Astrocyte (in vitro differentiated cells and primary cell): ENCODE data around the gene ADGRA1. TPM values are rescaled to one million over a fixed set of nuclear protein-coding genes. Genes with fewer than 3 reads are reported as not detected.

ENCODE experiments used
- DNase-seq: peaks from one replicate; pipeline ENCODE4 v3.0.0-alpha.2; 2010; ENCODE audit warnings: low read depth
- FAIRE-seq: peaks from 2 replicates; lab custom pipeline; 2011; peaks lifted over from hg19 to GRCh38; lab: Jason Lieb, UNC
- H2AFZ ChIP-seq: 2 replicates; pipeline ENCODE4 v1.6.0; 2012; ENCODE audit warnings: low read depth, low read length, inconsistent platforms
- H3K27ac ChIP-seq: 2 replicates; pipeline ENCODE4 v1.5.1; 2011; ENCODE audit warnings: low read depth, low read length, inconsistent platforms
- H3K27me3 ChIP-seq: 2 replicates; pipeline ENCODE4 v1.6.0; 2011; ENCODE audit warnings: low read length, inconsistent platforms; ENCODE audit not compliant: insufficient read depth
- H3K36me3 ChIP-seq: 2 replicates; pipeline ENCODE4 v1.5.1; 2011; ENCODE audit warnings: low read length, inconsistent platforms; ENCODE audit not compliant: insufficient read depth
- H3K4me1 ChIP-seq: 2 replicates; pipeline ENCODE4 v1.5.1; 2011; ENCODE audit warnings: low read length, inconsistent platforms; ENCODE audit not compliant: insufficient read depth
- H3K4me2 ChIP-seq: 2 replicates; pipeline ENCODE4 v1.6.0; 2012; ENCODE audit warnings: low read length, inconsistent platforms
- H3K4me3 ChIP-seq: 2 replicates; pipeline ENCODE4 v1.5.1; 2011; ENCODE audit warnings: low read depth, mild to moderate bottlenecking, low read length, inconsistent platforms; ENCODE audit not compliant: insufficient read depth
- H3K79me2 ChIP-seq: 2 replicates; pipeline ENCODE4 v1.6.0; 2012; ENCODE audit warnings: mild to moderate bottlenecking, low read length, inconsistent platforms; ENCODE audit not compliant: insufficient read depth
- H3K9ac ChIP-seq: 2 replicates; pipeline ENCODE4 v1.6.0; 2012; ENCODE audit warnings: mild to moderate bottlenecking, low read length, inconsistent platforms
- H3K9me3 ChIP-seq: 2 replicates; pipeline ENCODE4 v1.5.1; 2012; ENCODE audit warnings: low read depth, mild to moderate bottlenecking, low read length, inconsistent platforms; ENCODE audit not compliant: insufficient read depth
- H4K20me1 ChIP-seq: 2 replicates; pipeline ENCODE4 v1.6.0; 2012; ENCODE audit warnings: low read length, inconsistent platforms; ENCODE audit not compliant: insufficient read depth
- H3K27ac Mint-ChIP-seq: one replicate; pipeline ENCODE4 v1.8.0; 2021; ENCODE audit warnings: mild to moderate bottlenecking, mixed read lengths; ENCODE audit not compliant: unreplicated experiment
- H3K27me3 Mint-ChIP-seq: one replicate; pipeline ENCODE4 v1.8.0; 2021; ENCODE audit warnings: low read depth, mixed read lengths; ENCODE audit not compliant: unreplicated experiment
- H3K36me3 Mint-ChIP-seq: one replicate; pipeline ENCODE4 v1.8.0; 2021; ENCODE audit warnings: low read depth, mixed read lengths; ENCODE audit not compliant: unreplicated experiment
- H3K4me1 Mint-ChIP-seq: one replicate; pipeline ENCODE4 v1.8.0; 2021; ENCODE audit warnings: low read depth, mixed read lengths; ENCODE audit not compliant: unreplicated experiment
- H3K4me3 Mint-ChIP-seq: one replicate; pipeline ENCODE4 v1.8.0; 2021; ENCODE audit warnings: mild to moderate bottlenecking, moderate library complexity, mixed read lengths; ENCODE audit not compliant: unreplicated experiment
- H3K9me3 Mint-ChIP-seq: one replicate; pipeline ENCODE4 v1.8.0; 2021; ENCODE audit warnings: mild to moderate bottlenecking, mixed read lengths; ENCODE audit not compliant: unreplicated experiment
- EZH2 ChIP-seq: IDR thresholded peaks from 2 replicates; pipeline ENCODE4 v1.6.1; 2012; ENCODE audit warnings: mild to moderate bottlenecking, low read length, inconsistent platforms; ENCODE audit not compliant: insufficient read depth
- total RNA-seq: library from RNA; stranded (reverse); gene quantifications from 2 replicates; pipeline ENCODE4 v1.2.1, GENCODE V29; 2021
- TF ChIP-seq, protein P1 (sequence below): IDR thresholded peaks from 2 replicates; pipeline ENCODE4 v1.5.1; 2011; ENCODE audit warnings: low read depth, mild to moderate bottlenecking, inconsistent platforms, low read length, moderate library complexity; ENCODE audit not compliant: insufficient read depth

Gene ADGRA1
- total RNA-seq, 1 donor from 2014 or later: not detected

DNA sequence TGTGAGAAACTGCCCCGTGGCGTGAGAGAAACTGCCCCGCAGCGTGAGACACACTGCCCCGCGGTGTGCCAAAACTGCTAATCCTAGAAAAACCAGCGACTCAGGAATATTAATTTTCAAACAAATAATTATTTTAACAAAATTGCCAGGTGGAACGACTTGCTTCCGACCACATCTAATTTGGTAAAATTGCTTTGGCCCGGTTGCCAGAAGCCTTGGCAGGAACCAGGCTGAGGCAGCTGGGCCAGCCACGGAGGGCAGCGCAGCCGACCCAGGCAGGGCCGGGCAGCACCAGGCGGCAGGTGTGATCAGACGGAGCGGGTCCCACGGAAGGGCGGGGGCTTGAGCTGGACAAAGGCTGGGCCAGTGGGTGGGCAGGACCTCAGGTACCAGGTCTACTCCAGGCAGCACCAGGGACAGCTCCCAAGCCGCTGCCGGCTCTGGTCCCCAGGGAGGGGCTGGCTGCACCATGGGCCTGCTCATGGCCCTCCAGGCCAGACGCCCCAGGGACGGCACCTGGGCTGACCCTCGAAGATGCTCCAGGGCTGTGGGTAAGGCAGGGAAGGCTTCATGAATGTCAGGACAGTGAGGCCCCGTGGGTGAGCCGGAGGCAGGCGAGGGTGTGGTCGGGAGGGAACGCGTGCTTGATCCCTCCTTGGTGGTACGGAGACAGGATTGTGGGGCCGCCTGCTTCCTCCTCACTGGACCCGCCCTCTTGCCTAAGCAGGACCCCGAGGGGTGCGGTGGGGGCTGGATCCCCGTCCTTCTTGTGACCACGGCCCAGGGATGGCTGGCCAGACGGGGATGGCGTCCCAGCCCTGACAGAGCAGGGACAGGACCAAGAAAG is 7.7 kb upstream of the ADGRA1 start:
- no peaks in the 10 kb centered on the region for H4K20me1 ChIP-seq
- Mint-ChIP-seq H3K9me3 (no peaks in the 10 kb centered on the region), H3K27ac (no peak overlapping the region), H3K4me3 (no peak overlapping the region), H3K4me1 (no peaks in the 10 kb centered on the region), H3K27me3 (peaks cover 26% of the 10 kb centered on the region), H3K36me3 (no peaks in the 10 kb centered on the region)
- H3K4me3 ChIP-seq: no peak overlapping the region
- no peaks in the 10 kb centered on the region for H3K79me2 ChIP-seq
- H3K9ac ChIP-seq: no peak overlapping the region
- H3K27me3 ChIP-seq: peaks cover 2% of the 10 kb centered on the region
- H3K27ac ChIP-seq: no peak overlapping the region
- no peaks in the 10 kb centered on the region for H3K36me3 ChIP-seq
- no peak for DNase-seq
- H3K4me2 ChIP-seq: no peak overlapping the region
- H2AFZ ChIP-seq: no peak overlapping the region
- no peak for FAIRE-seq
- H3K4me1 ChIP-seq: no peaks in the 10 kb centered on the region
- no peak for TF ChIP-seq EZH2
- TF ChIP-seq, protein P1, sequence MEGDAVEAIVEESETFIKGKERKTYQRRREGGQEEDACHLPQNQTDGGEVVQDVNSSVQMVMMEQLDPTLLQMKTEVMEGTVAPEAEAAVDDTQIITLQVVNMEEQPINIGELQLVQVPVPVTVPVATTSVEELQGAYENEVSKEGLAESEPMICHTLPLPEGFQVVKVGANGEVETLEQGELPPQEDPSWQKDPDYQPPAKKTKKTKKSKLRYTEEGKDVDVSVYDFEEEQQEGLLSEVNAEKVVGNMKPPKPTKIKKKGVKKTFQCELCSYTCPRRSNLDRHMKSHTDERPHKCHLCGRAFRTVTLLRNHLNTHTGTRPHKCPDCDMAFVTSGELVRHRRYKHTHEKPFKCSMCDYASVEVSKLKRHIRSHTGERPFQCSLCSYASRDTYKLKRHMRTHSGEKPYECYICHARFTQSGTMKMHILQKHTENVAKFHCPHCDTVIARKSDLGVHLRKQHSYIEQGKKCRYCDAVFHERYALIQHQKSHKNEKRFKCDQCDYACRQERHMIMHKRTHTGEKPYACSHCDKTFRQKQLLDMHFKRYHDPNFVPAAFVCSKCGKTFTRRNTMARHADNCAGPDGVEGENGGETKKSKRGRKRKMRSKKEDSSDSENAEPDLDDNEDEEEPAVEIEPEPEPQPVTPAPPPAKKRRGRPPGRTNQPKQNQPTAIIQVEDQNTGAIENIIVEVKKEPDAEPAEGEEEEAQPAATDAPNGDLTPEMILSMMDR: no peak
- no peaks in the 10 kb centered on the region for H3K9me3 ChIP-seq

DNA sequence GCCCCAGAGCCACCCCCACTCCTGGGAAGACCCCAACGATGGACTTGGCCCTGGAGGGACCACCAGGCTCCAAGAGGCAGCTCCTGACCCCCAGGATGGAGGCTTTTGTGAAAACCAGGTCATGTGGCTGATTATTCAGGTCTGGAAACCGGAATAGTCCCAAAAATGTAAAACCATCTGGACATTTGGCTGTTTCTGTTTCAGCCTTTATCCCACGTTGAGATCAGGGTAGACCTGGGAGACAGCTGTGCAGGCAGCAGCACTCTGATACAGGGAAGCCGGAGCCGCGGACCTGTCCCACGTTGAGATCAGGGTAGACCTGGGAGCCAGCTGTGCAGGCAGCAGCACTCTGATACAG is 7.1 kb upstream of the ADGRA1 start:
- Histone ChIP-seq H3K9me3 (no peaks in the 10 kb centered on the region), H3K4me3 (no peak overlapping the region), H3K79me2 (no peaks in the 10 kb centered on the region), H3K27me3 (peaks cover 2% of the 10 kb centered on the region), H3K36me3 (no peaks in the 10 kb centered on the region), H2AFZ (no peak overlapping the region), H3K4me2 (no peak overlapping the region), H3K4me1 (no peaks in the 10 kb centered on the region), H3K27ac (no peak overlapping the region), H3K9ac (no peak overlapping the region), H4K20me1 (no peaks in the 10 kb centered on the region)
- no peak for DNase-seq
- Mint-ChIP-seq H3K9me3 (no peaks in the 10 kb centered on the region), H3K36me3 (no peaks in the 10 kb centered on the region), H3K4me3 (no peak overlapping the region), H3K4me1 (no peaks in the 10 kb centered on the region), H3K27ac (no peak overlapping the region), H3K27me3 (peaks cover 26% of the 10 kb centered on the region)
- TF ChIP-seq, protein P1: no peak
- FAIRE-seq: no peak

DNA sequence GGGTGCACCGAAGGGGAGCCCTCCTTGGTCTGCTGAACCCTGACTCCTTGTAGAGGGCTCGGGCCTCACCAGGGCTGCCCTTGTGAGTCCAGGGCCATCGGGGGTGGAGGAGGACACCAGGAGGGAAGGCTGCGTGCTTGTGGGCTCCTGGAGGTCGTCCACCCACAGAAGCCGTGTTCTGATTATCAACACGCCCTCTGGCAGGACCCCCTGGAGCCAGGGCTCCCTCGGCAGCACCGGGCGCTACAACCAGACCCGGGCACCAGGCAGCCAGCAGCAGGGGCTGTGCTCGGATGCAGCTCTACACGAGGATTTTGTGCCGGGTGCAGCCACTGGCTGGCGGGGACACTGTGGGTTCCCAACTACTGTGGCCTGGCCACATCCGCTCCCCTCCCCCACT is 6.1 kb upstream of the ADGRA1 start:
- Histone ChIP-seq H3K36me3 (no peaks in the 10 kb centered on the region), H2AFZ (no peak overlapping the region), H3K9me3 (no peaks in the 10 kb centered on the region), H3K27me3 (peaks cover 2% of the 10 kb centered on the region), H3K4me3 (no peak overlapping the region), H4K20me1 (no peaks in the 10 kb centered on the region), H3K79me2 (no peaks in the 10 kb centered on the region), H3K9ac (no peak overlapping the region), H3K4me1 (no peaks in the 10 kb centered on the region), H3K4me2 (no peak overlapping the region), H3K27ac (no peak overlapping the region)
- Mint-ChIP-seq H3K9me3 (no peaks in the 10 kb centered on the region), H3K4me3 (no peak overlapping the region), H3K27me3 (peaks cover 24% of the 10 kb centered on the region), H3K4me1 (no peaks in the 10 kb centered on the region), H3K27ac (no peak overlapping the region), H3K36me3 (no peaks in the 10 kb centered on the region)
- TF ChIP-seq EZH2: no peak
- TF ChIP-seq, protein P1: no peak
- FAIRE-seq: no peak
- DNase-seq: no peak
